GM19438 (cell line): ENCODE measurements around the gene BTBD9.

ENCODE experiments used
- ATAC-seq: cut with Tn5 transposase; IDR thresholded peaks from one replicate; pipeline ENCODE4 v1.9.1; 2021; ENCODE audit warnings: low read depth; ENCODE audit not compliant: unreplicated experiment

The BTBD9 gene

GRCh38 chr6:38158762-38159350 lies 480.9 kb downstream of the BTBD9 start:
- ATAC-seq: no peak

- ATAC-seq: no peak
These were observed 481.8 kb downstream of the BTBD9 start for GRCh38 chr6:38157905-38158304.

GRCh38 chr6:38156818-38157565 lies 482.7 kb downstream of the BTBD9 start:
- no peak for ATAC-seq

GRCh38 chr6:38155621-38156204 lies 484.0 kb downstream of the BTBD9 start:
- no peak for ATAC-seq

GRCh38 chr6:38155144-38155543 lies 484.6 kb downstream of the BTBD9 start:
- no peak for ATAC-seq

GRCh38 chr6:38154731-38155130 lies 485.0 kb downstream of the BTBD9 start:
- ATAC-seq: no peak

GRCh38 chr6:38153798-38154345 lies 485.9 kb downstream of the BTBD9 start:
- no peak for ATAC-seq

- no peak for ATAC-seq
These were observed 486.5 kb downstream of the BTBD9 start for GRCh38 chr6:38153076-38153797.

- no peak for ATAC-seq
These were observed 487.1 kb downstream of the BTBD9 start for GRCh38 chr6:38152620-38153019.

GRCh38 chr6:38151580-38152500 lies 487.9 kb downstream of the BTBD9 start:
- no peak for ATAC-seq

GRCh38 chr6:38150681-38151296 lies 488.9 kb downstream of the BTBD9 start:
- ATAC-seq: no peak

- ATAC-seq: no peak
These were observed 489.7 kb downstream of the BTBD9 start for GRCh38 chr6:38150021-38150420.

- ATAC-seq: no peak
These were observed 490.2 kb downstream of the BTBD9 start for GRCh38 chr6:38149531-38149930.

- ATAC-seq: no peak
These were observed 491.1 kb downstream of the BTBD9 start for GRCh38 chr6:38148606-38149005.

GRCh38 chr6:38146734-38147027 lies 493.0 kb downstream of the BTBD9 start:
- no peak for ATAC-seq

- ATAC-seq: no peak
These were observed 493.6 kb downstream of the BTBD9 start for GRCh38 chr6:38146021-38146733.

- no peak for ATAC-seq
These were observed 495.3 kb downstream of the BTBD9 start for GRCh38 chr6:38144365-38144945.

GRCh38 chr6:38143191-38144150 lies 496.3 kb downstream of the BTBD9 start:
- no peak for ATAC-seq
